Eye (tissue), 1 donor: ENCODE measurements around the gene ABL1.

Experiments used
- DNase-seq: peaks from one replicate; pipeline ENCODE4 v3.0.0-alpha.2; 2015

ABL1 gene

GRCh38 chr9:130934702-130935647 lies 99.9 kb downstream of the ABL1 start:
- no peak for DNase-seq

- no peak for DNase-seq
Observed at GRCh38 chr9:130935648-130936271, 100.7 kb downstream of the ABL1 start.

- DNase-seq, result peak; percentile 63
Observed at GRCh38 chr9:130936285-130937117, 101.4 kb downstream of the ABL1 start.
